ENCODE measurements around the gene AEBP1.

Gene AEBP1

DNA sequence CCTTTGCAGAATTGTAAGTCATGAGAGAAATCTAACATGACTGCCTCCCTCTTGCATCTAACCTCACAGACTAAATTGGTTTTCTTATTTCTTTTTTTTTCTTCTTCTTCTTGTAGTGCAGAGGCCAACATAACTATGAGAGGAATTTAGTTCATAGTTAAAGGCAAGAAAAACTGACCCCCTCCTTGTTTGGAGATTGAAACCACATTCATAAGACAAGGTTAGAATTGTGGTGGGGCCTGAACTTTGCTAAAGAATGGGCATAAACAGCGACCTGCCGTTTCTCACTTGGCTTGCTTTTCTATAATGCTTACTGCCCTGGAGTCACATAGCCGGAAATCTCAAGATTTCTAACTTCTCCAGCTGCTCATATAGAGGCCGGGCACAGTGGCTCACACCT lies 19.4 kb upstream of the AEBP1 start:
- DNase-seq (ENCODE audit: low read depth in 2 of 2) = no peak

DNA sequence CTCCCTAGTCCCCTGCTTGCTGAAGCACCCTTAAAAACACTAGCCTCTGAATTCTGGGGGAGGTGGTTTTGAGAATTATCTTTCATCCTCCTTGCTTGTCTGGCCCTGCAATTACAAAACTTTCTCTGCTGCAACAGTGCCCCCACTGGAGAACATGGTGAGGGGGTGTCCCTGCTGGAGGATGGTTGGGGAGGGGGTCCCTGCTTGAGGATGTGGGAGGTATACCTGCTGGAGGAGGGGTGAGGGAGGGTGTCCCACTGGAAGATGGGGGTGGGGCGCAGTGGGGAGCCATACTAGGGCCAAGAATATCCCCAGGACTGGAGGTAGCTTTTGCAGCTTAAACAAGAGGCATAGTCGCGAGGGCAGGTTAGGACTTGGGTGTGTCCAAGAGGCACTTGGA lies 18.6 kb upstream of the AEBP1 start:
- DNase-seq (ENCODE audit: low read depth in 2 of 2) = no peak

DNA sequence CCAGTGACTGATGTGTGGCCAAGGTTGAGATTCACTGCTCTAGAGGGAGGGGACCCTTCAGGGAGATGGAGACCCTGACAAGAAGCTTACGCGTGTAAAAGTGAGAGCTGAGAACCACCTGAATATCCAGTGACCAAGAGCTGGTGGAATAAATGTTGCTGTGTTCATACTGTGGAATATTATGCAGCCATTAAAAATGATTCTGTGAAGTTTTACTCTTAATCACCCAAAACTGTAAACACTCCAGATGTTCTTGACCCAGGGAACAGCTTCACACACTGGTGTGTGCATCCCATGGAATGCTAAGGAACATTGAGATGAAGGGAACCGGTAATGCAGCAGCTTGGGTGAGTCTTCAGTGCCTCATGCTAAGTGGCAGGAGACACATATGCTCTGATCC lies 17.5 kb upstream of the AEBP1 start:
- no peak for DNase-seq (ENCODE audit: low read depth in 2 of 2)

DNA sequence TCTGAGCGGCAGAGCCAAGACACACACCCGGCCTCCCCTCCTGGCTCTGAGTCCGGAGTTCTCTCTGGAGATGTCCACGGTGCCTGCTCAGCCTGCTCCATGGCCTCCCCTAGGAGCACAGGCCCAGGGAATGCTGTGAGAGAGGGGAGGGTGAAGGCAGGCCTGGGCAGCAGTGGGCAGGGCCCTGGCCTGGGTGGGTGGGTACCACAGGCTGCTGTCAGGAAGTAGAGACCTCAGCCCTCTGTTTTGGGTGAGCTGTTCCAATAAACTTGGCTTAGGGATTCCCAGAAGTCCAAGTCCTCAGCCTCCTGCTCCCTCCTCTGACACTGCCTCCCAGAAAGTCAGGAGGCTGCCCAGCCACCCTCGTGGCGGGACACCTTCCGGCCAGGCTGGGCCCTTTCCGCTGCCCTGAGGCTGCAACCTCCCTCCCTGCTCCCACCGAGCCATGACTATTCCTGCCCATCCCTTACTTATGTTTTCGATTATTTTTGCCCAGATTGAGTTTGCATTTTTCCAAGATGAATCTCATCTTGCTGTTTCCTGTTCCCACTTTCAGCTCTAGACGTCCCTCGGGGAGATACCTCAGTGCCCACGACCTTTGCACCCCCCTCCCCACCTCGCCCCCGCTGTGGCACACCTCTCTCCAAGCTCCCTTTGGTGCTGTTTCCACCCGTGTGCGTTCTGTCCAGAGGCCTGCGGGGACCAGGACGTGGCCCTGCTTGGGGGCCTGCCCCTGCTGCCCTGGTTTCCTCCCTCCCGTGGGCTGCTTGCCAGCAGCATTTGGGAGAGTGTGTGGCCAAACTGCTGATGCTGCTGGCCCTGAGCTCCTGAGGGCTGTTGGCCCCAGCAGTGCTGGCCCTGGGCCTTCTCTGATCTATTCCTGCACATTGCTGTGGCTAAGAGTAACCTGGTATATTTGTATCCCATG lies 16.0 kb upstream of the AEBP1 start:
- no peak for DNase-seq (ENCODE audit: low read depth in 2 of 2)

DNA sequence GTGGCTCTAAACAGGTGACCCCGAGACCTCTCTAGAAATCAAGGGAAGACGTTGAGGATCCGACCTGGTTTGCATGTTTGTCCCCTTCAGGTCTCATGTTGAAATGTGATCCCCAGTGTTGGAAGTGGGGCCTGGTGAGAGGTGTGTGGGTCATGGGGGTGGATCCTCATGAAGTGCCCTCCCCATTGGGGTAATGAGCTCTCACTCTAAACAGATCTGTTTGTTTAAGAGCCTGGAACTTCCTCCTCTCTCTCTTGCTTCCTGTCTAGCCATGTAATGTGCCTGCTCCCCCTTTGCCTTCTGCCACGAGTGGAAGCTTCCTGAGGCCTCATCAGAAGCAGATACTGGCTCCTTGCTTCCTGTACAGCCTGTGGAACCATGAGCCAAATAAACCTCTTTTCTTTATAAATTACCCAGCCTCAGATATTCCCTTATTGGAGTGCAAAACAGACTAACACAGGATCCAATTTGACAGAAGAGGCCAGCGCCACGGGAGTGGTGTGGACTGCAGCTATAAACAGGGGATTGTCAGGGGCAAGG lies 11.0 kb upstream of the AEBP1 start:
- DNase-seq (ENCODE audit: low read depth in 2 of 2) = no peak

DNA sequence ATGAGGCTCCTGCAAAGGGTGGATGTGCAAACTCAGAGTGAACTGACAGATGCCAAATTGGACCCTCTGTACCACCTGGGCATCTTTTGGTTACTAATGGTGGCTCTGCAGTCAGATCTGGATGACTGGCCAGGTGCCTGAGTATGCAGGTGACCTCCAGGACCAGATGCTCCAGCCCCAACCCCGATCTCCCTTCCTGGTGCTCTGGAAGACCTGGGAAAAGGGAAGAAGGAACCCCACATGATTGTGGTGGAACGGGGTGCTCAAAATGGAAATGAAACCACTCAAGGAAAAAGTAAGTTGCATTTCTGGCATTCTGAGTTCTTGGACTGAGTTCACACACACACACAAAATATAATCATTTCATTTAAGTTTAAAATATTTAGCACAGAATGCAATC lies 9.8 kb upstream of the AEBP1 start:
- DNase-seq (ENCODE audit: low read depth in 2 of 2) = no peak

DNA sequence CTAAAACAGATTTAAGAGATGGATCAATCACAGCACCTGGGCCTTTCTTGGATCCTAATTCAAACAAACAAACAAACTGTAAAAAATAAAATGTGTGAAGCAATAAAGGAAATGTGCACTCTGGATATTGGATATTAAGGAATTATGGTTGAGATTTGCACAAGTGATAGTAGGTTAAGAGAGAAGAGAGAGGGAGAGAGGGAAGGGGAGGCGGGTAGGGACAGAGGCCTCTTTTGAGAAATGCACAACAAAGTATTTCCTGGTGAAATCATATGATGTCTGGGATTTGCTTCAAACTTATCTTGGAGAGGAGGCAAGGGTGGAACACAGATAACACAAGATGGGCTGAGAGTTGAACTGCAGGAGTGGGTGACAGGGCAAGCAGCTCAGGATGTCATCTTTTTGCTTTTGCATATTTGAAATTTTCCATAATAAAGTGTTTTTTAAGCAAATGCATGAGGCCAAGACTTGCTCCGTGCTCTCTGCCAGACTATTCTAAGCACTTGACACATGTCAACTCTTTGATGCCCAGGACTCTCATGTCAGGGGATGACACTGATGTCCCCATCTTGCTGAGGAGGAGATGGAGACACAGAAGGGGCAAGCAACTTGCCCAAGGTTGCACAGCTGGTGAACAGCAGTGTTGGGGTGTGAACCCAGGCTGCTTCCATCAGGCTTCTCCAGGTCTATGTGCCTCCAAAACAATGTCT lies 9.1 kb upstream of the AEBP1 start:
- no peak for DNase-seq (ENCODE audit: low read depth in 2 of 2)

DNA sequence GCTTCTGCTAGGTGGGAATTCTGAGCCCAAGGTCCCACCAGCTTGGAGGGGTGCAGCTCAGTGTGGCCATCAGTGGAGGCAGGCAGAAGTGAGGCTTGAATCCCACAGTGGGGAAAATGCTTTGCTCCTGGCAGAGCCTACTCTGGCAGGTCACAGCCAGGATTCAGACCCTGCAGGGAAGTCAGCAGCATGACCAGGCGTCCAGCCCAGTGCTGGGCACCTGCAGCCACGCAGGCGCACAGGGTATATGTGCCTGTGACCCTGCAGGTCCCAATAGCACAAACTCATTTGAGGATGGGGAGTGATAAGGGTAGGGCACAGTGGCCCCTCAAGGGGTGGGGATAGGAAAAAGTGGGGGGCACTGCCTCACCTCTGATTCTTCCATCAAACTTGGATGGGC lies 8.4 kb upstream of the AEBP1 start:
- DNase-seq (ENCODE audit: low read depth in 2 of 2) = no peak

DNA sequence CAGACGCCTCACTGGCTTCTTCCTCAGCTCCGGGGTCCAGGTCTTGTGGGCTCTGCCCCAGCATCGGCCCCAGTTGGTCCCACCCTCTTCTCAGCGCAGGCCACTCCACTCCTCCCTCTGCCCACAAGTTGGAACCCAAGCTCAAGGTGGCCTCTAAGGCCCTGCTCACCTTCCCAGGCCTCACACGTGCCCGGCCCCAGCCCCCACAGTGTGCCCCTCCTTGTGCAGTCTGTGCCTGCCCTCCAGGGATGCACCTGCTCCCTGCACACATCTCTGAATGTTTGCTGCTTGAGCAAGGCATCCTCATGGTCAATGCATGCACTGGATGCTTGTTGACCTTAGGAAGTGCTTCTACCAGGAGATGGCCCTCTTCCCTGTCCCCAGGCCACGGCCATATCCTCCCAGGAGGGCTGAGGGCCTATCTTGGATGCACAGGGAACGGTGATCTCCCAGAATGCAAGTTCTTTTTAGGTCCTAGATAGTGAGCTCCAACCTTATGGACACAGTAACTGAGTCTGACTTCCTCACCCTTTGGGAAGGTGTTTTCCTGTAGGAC lies 7.7 kb upstream of the AEBP1 start:
- DNase-seq (ENCODE audit: low read depth in 2 of 2) = no peak

DNA sequence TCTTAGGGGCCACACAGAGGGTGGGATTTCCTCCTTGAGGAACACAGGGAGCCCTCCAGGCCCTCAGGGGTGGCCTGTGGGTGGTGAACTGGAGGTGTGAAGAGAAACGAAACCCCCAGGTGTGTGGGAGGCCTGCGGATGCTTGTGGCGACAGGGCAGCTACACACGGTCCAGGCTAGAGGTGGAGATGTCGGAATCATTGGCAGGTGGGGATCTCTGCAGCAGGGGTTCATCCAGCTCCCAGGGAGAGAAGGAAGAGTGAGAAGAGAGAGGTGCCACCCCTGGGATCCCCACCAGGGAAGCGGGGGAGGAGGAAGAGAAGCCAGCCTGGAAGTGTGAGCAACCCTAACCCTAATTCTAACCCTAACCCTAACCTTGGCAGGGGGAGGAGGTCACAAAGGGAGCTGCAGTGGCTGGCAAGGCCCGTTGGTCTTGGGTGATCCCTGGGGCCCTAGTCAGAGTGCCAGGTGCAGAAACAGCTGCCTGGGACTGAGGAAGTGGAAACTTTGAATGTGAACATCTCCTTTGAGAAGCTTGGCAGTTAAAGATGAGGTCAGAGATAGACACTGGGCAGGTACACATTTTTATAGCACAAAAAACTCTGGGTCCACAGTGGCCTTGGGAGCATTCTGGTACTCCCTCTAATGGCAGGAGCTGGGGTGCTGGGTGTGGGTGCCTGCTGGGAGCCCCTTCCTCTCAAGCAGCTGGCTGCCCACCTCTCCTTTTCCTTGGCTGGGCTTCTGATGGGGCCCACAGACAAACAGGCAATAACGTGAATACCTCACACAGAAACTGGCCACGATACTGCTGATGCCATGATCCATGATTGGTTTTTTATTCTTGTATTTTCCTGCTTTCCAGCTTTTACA lies 6.8 kb upstream of the AEBP1 start:
- no peak for DNase-seq (ENCODE audit: low read depth in 2 of 2)

DNA sequence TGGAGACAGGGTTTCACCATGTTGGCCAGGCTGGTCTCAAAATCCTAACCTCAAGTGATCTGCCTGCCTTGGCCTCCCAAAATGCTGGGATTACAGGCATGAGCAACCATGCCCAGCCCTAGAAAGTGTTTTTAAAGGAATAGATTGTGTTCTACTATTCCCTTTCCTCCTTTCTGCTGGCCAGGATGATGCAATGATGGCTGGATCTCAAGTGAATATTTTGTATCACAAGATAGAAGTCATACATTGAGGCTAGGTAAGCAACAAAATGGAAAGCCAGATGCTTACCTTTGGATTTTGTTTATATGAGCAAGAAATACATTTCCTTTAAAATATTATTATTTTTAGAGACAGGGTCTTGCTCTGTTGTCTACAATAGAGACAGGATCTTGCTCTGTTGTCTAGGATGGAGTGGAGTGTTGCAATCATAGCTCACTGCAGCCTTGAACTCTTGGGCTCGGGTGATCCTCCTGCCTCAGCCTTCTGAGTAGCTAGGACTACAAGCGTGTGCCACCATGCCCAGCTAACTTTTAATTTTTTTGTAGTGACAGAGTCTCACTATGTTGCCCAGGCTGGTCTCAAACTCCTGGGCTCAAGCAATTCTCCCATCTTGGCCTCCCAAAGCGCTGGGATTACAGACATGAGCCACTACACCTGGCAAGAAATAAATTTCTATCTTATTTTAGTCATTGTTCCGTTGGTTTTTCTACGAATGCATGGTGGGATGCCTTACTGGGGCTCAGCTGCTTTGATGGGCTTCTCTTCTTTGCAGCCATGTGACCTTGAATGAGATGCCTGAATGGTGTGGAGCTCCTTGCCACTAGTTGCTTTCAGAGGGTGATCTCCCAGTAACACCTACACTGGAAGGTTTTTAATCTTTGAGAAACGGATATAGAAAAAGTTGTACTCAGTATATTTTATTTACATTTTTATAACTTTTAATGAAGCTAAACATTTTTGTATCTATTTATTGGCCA lies 5.8 kb upstream of the AEBP1 start:
- no peak for DNase-seq (ENCODE audit: low read depth in 2 of 2)

DNA sequence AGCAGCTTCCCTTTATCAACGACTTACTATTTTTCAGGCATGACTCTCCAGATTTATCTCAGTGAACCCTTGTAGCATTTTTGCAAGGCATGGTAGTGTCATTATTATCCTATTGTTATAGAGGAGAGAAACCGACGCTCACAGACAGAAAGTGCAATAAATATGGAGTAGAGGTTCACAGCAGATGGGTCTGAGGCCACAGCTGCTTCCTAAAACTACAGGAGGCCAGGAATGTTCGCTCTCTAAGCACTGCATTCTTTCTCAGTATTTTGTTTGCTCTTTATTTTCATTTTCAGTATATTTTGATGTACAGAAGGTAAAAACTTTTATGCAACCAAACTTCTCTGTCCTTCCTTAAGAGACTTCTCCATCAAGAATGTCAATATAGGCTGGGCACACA lies 4.5 kb upstream of the AEBP1 start:
- DNase-seq (ENCODE audit: low read depth in 2 of 2) = no peak

DNA sequence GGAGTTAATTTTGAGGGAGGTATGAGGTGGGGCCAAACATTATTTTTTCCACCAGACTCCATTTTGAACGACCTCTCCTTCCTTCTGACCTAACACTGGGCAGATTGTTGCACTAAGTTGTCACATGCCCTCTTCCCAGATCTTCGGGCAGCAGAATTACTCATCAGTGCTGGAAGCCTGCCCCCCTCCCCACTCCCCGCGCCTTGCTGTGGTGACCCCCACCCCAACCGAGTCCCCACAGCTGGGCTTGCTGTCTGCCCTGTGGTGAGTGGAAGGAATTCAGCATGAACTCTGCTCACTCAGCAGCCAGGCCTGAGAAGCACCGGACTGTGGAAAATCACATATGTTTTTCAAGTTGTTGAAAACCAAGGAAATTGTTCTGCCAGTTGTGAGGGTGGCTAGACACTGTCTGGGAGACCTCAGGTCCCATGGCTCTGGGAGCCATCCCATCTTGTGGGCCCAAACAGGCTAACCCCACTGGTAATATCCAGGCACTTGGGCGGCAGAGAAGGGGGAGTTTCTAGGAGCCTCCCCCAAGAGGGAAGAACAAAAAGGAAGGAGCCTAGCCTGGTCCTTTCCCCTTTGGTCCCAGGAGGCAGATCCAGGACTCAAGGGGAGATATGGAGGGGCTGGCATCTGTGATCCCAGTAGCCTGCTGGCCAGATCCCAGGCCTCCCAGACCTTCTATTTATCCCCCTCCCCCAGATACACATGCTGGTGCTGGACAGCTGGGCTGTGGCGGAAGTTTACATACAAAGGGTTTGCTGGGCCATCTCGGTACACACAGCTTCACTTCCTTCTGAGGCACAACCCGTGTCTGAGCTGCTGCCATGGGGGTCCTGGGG lies 3.5 kb upstream of the AEBP1 start:
- no peak for DNase-seq (ENCODE audit: low read depth in 2 of 2)

DNA sequence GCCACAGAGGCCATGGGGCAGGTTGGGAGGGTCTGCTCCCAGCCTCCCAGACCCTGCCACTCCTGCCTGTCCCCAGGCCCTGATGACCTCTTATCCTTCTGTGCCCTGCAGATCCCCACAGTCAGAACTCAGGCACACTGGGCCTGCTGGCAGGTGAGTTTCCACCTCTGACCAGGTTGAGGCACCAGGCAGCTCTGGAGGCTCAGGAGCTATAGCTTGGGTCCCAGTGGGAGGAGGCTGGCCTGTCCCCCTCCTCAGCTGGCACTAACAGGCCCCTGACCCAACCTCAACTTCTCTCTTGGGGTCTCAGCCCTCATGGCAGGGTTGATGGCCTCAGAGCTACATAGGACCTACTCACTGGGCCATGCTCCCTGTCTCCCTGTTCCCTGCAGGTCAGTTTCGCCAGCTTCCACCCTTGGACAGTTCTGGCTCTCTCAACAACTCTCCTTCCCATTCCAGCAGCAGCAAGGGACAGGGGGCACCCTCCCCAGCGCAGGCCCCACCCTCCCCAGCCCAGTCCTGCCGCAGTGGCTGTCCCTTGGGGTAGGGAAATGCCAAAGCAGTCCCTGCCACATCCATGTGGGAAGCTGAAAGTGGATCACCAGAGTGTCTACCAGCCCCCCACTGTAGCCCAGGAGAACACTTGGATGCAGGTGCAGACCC lies 2.7 kb upstream of the AEBP1 start:
- no peak for DNase-seq (ENCODE audit: low read depth in 2 of 2)

DNA sequence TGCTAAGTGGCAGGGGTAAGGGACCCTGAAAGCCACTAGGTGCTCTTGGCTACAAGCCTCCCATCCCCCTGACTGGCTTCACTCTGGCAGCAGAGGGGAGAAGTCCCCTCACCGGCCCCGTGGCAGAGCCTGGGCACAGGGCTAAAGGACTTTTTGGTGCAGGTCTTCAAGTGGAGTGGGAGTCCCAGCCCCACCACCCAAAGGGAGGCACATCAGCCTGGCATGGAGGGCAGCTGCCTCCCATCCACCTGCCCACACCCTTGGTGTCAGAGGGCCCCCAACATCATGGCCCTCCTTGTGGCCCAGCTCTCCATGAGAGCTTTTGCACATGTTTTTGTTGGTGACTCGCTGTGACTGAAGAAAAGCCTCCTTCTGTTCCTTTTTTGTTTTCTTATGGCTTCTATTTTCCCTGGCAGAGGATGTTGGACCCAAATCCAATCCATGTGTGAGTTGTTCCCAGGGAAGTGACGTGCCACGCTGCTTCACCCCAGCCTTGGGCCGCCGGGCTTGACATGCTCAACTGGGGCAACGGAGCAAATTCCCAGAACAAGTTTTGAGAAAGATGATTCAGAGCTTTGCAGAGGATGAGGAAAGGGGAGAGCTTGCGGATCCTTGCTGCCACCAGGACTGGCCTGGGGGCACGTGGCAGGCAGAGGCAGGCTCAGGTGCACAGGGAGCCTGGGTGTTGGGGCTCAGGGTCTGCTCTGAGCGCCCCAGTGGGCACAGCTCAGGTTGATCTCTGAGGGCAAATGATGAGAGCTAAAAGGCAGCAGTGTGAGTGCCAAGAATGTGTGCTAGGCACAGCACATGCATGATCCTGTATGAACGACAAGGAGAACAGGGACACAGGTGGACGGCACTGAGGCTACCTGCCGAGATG lies 1.9 kb upstream of the AEBP1 start:
- DNase-seq (ENCODE audit: low read depth in 2 of 2) = no peak

DNA sequence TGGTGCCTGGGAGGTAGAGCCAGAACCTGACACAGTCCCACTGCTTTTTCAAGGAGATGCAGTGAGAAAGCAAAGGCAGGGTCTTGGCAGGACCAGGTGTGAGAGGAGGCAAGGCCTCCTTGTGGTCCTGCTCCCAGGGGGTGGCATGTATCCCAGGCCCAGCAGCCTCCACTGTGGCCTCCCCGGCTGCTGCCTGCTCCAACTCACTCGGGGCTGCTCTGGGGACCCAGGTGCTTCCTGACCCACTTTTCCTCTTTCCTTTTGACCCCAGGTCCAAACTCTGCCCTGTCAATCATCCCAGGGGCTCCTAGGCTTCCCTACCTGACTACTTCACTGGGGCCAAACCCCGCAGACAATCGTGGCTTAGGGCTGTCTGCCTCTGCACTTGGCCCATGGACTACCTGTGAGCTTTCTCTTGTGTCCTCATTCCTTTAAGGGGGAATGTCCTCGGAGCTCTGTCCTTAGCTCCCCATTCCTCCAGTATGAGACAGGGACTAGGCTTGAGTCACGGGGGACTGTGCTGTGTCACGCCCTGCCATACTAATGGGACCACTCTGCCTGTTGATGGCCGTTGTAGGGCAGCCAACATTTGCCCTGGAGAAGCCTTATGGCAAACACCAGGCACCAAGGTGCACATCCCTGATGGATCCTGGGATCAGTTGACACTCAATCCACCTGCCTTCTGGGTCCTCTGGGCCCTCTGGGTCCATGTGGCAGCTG lies 1.1 kb upstream of the AEBP1 start:
- no peak for DNase-seq (ENCODE audit: low read depth in 2 of 2)

DNA sequence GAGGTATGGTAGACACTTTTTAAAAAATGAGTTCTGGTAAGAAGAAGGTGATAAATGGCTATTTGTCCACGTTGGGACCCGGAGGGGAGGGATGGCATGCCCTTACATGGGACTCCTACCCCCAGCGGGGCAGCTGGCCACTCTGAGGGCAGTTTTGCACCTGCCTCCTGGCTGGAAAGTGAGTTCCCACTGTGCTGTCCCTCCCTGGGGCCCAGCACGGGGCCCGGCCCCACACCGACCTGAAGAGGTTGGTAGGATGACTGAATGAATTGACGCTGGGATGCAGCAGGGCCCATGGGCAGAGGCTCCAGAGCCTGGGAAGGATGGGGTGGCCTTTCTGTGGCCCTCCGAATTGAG lies 601 bp upstream of the AEBP1 start:
- DNase-seq (ENCODE audit: low read depth in 2 of 2) = no peak
